Amniotic epithelial cell (primary cell): ENCODE data around the gene UBASH3B.

Experiments
- DNase-seq: peaks from one replicate; pipeline ENCODE4 v3.0.0-alpha.2; 2010; ENCODE audit warnings: low read depth

UBASH3B gene

DNA sequence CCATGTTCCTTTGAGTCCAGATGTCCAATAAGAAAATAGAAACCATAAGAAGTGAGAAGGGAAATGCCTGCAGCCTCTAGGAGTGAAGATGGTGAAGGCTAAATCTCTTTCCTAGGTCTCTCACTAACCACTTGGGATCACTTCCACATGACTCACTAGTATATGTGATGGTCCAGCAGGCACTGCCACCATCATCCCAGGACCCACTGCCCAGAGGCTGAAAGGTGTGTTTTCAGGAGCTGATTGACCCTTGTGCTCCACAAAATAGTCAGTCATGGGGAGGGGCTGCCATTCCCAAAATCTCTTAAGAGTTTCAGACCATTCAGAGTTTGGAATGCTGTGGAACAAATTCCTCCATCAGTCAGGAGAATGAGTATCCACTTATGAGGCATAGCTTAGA is 22.9 kb downstream of the UBASH3B start:
- DNase-seq = no peak

DNA sequence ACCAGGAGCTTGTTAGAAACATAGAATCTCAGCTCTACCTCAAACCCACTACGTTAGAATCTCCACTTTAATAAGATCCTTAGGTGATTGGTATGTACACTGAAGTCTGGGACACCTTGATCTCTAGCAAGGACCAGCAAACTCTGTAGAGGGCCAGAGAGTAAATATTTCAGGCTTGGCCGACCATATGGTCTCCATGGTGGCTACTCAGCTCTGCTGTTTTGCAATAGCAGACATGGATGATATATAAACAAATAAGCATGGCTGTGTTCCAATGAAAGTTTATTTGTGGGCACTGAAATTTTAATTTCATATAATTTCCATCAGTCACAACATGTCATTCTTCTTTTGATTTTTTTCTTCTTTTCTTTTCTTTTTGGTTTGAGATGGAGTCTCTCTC is 23.9 kb downstream of the UBASH3B start:
- no peak for DNase-seq

- DNase-seq = no peak
These were observed 25.5 kb downstream of the UBASH3B start for GRCh38 chr11:122681070-122681469.

DNA sequence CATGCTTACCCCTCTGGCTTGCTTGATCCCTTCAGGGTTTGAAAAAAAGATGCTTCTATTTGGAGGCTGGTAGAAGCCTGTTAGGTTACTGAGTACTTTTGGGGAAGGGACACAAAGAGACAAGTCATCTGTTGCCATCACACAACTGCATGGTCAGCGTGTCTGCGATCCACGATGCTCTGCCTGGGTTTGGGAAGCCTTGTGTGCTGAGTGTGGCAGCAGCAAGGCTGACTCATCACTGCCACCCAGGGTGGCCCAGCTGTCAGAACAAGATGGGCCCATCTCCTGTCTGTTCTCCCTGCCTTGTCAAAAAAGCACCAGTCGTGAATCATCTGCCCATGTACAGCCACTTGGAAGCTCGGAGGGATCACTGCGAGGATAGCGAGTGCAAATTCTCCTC is 26.2 kb downstream of the UBASH3B start:
- no peak for DNase-seq

DNA sequence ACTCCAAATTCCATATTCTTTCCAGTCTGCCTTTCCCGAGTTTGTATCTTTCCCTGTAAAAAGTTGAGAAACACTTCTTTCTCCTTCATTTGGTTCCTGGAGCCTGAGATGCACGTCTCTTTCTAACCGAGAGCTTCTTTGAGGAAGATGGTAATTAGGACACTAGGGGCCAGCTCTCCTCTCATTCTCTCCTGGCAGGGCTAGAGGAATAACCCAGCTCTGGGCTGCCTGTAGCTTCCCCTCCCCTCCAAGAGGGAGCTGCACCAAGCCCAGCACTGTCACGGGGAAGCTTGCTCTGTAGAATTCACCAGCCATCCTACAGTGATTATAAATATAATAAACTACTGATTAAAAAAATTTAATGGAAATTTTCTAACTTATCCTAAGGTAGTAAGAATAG is 26.9 kb downstream of the UBASH3B start:
- no peak for DNase-seq

GRCh38 chr11:122685041-122685440 is 29.5 kb downstream of the UBASH3B start:
- no peak for DNase-seq

- peak; percentile 71 for DNase-seq
These were observed 30.6 kb downstream of the UBASH3B start for GRCh38 chr11:122686111-122686510.

DNA sequence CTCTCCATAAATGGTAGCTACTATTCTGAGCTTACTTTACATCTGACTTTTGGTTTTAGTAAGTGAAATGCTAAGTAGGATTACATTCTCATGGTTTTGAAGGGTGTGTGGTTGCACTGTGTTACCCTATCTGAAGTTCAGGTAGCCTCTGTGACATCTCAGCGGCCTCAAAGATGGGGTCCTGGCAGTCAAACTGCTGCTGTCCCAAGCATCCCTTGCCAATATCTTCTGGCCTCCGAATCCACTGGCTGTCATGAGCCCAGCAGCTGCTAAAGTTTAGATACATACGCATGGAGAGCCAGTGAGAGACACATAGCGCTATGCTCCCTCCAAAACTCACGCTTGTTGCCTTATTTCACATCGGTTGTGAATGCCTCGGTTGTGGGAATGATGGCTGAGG is 34.9 kb downstream of the UBASH3B start:
- no peak for DNase-seq

GRCh38 chr11:122690801-122691548 is 35.5 kb downstream of the UBASH3B start:
- DNase-seq = peak; percentile 68

- DNase-seq = no peak
These were observed 36.1 kb downstream of the UBASH3B start for GRCh38 chr11:122691549-122692150.

DNA sequence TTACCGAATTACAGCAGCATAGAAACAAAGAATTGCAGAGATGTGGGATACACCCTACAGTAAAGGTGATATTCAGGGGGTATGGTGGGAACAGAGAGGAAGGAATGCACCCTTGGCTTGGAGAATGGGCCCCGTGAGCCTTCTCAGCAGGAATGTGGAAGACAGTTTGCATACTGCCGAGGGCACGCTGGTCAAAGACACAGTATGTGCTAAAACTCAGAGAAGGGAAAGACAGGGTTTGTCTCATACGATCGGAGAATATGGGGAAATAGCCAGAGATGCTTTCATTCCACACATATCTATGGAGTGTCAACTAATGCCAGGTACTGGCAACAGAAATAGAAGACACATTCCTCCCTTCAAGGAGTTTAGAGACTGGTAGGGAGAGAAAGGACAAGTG is 36.9 kb downstream of the UBASH3B start:
- peak; percentile 53 for DNase-seq

GRCh38 chr11:122695076-122695615 is 39.6 kb downstream of the UBASH3B start:
- peak; percentile 42 for DNase-seq

DNA sequence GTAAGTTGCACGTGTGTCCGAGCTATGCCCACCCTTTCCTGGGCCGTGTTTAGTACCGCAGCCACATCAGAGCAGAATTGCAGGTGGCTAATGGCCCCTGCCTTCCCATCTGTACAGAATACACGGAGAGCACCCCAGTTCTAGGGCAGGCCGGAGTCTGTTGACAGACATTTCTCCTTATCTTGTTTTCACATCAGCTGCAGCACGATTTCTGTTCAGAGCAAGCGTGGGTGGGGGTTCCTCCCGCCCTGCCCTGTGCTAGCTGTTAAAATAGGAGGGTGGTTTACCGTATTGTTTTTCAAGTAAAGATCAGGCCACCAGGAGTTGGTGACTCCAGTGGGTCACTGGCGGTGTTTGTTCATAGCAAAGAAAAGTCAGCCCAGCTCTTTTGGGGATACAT is 41.1 kb downstream of the UBASH3B start:
- no peak for DNase-seq

GRCh38 chr11:122697636-122698167 is 42.2 kb downstream of the UBASH3B start:
- peak; percentile 96 for DNase-seq

DNA sequence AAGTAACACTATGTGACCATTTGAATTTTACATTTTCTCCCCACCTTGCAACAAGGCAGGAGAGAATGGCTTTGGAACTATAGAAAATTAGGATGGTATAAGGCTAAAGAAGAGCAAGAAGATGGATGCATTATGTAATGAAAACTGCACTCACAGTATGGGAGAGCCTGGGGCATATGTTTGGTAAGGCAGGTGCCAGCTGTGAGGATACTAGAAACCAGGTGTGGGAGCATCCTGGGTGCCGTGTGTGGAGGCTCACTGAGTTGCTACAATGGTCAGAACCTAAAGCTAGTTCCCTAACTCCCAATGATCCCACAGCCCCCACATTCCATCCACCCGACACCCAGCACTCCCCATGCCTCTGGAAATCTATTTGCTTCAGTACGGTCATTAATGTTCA is 42.9 kb downstream of the UBASH3B start:
- no peak for DNase-seq

DNA sequence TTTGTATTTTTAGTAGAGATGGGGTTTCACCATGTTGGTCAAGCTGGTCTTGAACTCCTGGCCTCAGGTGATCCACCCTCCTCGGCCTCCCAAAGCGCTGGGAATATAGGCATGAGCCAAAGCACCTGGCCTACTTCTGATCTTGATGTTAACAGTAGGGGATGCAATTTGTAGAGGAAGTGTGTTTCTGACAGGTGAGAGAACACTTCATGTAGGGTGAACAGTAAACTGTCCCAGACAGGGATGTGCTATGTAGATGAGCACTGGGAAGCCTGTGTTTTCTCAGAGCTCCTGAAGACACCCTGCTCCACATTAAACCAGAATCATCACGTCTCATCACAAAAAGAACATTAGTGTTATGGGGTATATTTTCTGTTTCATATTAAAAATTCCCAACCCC is 45.1 kb downstream of the UBASH3B start:
- no peak for DNase-seq

DNA sequence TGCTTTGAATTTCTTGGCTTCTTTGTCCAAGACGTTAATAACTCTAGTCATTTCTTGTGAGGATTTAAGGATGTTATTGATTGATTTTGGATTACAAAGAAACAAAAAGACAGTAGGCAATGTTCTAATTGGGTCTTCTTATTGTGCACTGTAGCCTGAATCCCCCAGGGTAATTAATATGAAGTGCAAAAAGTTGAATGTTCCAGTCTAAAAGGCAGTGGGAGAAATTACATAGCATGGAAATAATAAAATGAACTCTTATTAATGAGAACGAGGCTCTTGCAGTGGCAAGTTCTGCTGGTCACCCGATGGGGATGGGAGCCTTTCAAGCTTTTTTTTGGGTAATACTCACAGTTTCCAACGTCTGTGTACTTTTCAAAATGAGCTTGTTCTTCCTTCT is 45.6 kb downstream of the UBASH3B start:
- no peak for DNase-seq

- no peak for DNase-seq
These were observed 48.2 kb downstream of the UBASH3B start for GRCh38 chr11:122703541-122704272.

- DNase-seq = no peak
These were observed 49.9 kb downstream of the UBASH3B start for GRCh38 chr11:122705396-122705795.

DNA sequence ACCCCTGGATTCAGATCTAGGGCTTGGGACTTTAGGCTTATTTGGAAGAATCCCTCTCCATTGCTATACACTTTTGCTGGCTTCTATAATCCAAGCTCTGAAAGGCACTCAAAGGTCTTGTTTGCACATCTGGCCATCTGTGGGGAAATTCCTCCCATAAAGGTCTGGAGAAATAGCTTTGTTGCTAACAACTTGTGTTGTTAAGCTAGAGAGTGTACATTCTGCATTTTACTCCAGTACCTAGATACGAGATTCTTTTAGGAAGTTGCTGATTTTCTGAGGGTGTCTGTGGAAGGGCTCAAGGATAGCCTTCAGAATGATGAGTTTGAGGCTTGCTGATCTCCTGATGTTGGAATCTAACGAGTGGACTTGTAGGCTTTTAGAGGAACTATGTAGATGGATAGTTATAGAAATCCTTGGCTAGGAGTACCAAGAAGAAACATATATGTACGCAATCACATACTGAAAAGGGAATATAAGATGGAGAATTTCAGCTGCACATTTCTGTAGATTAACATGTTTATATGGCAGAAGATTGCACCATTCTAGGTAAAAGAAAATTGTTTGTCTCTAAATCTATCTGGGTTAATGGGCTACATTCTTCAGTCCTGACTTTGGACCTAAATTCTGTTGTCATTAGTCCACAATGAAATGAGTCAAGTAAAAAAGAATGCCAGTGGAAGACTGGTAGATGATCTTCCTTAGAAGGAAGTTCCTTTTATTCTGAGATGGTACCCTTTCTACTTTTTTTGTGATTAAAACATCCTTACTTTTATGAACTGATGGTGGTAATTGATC is 51.0 kb downstream of the UBASH3B start:
- peak; percentile 89 for DNase-seq

DNA sequence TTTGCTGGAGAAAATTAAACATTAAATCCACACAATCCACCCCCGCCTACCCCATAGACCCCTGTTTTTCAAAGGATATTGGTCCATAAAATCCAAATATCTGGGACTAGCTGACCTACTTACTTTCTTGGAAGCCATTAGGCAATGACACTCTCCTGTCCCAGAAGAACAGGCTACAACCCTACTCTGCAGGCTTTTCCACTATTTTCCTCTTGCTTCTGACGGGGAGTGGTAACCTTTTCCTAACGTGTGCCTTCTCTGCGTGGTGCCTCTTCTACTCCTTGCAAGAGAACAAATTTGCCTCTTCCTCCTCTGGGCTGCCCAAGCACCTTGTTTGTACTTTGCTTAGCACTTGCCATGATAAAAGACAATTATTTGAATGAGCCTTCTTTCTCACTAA is 51.6 kb downstream of the UBASH3B start:
- DNase-seq = no peak

- no peak for DNase-seq
These were observed 52.4 kb downstream of the UBASH3B start for GRCh38 chr11:122707901-122708300.
